K562 (cell line): ENCODE data around the gene GHITM. TPM values are rescaled to one million over a fixed set of nuclear protein-coding genes. Genes with fewer than 3 reads are reported as not detected.

ENCODE experiments used
- ATAC-seq: fragments of 200-7000 bp; cut with Tn5 transposase; 3 replicates; pipeline ENCODE4 v1.9.1; 2020; ENCODE audit warnings: moderate library complexity
- BruUV-seq: library from RNA; stranded (reverse); fragments of 400-500 nt; replicated peaks from 2 replicates; lab custom pipeline; 2021; lab: Mats Ljungman, UMichigan
- CTCF ChIA-PET: fragments of 300-600 bp; formaldehyde crosslinking; extraction: SDS; loops from one replicate; lab custom pipeline; 2021; ENCODE audit warnings: low intra/inter-chr PET ratio; lab: Yijun Ruan, JAX
- POLR2A ChIA-PET: fragments of 300-600, 350-650 bp; sonication (Branson Sonifier 250); formaldehyde crosslinking; extraction: SDS; loops from one replicate; lab custom pipeline; 2021; ENCODE audit warnings: antibody characterized with exemption, inconsistent platforms; lab: Yijun Ruan, JAX
- DNase-seq, 4 experiments: peaks; one replicate each; pipeline versions ENCODE4 v3.0.0 to v3.0.0-alpha.2; 2011 to 2018; ENCODE audit warnings: low spot score in 3 of 4, mixed read lengths in 3 of 4; ENCODE audit errors: extremely low read depth in 1 of 4
- FAIRE-seq: peaks from 2 replicates; lab custom pipeline; 2011; peaks lifted over from hg19 to GRCh38; lab: Jason Lieb, UNC
- H2AFZ ChIP-seq: 2 replicates; pipeline ENCODE4 v1.6.0; 2011; ENCODE audit warnings: low read depth, low read length, control low read depth, inconsistent platforms
- H3K27ac ChIP-seq: fragments of 200-600 bp; 3 replicates; pipeline ENCODE4 v1.8.0; 2011; ENCODE audit warnings: low read depth, mild to moderate bottlenecking, control low read depth, inconsistent platforms, low read length, moderate library complexity, mixed read lengths; ENCODE audit errors: extremely low read depth
- H3K27me3 ChIP-seq, 2 experiments: fragments of 300-600 bp in 1 of 2; 2 replicates in 1 of 2; 3 replicates in 1 of 2; pipeline versions ENCODE4 v1.6.0 to v1.8.0; 2011; ENCODE audit warnings: inconsistent platforms in 2 of 2, low read length in 2 of 2, mild to moderate bottlenecking in 1 of 2, mixed read lengths in 1 of 2, moderate library complexity in 1 of 2; ENCODE audit not compliant: control insufficient read depth in 2 of 2, insufficient read depth in 2 of 2
- H3K36me3 ChIP-seq: fragments of 300-600 bp; 3 replicates; pipeline ENCODE4 v1.8.0; 2011; ENCODE audit warnings: mild to moderate bottlenecking, low read length, inconsistent platforms; ENCODE audit not compliant: control insufficient read depth, insufficient read depth
- H3K4me1 ChIP-seq, 2 experiments: fragments of 200-600 bp in 1 of 2; replicated peaks in 1 of 2; 2 replicates in 1 of 2; 3 replicates in 1 of 2; pipeline versions ENCODE4 v1.5.1 to v1.8.0; 2011; ENCODE audit warnings: inconsistent platforms in 2 of 2, low read length in 2 of 2, mild to moderate bottlenecking in 1 of 2, mixed read lengths in 1 of 2, moderate library complexity in 1 of 2; ENCODE audit not compliant: control insufficient read depth in 2 of 2, insufficient read depth in 2 of 2
- H3K4me2 ChIP-seq: 2 replicates; pipeline ENCODE4 v1.6.1; 2011; ENCODE audit warnings: low read length, control low read depth, inconsistent platforms, mixed read lengths; ENCODE audit not compliant: insufficient read depth
- H3K4me3 ChIP-seq: fragments of 200-600 bp; sonication (generic), shearing (Covaris generic); 2 replicates; pipeline ENCODE4 v1.5.1; 2016; ENCODE audit warnings: control low read depth, inconsistent platforms
- H3K79me2 ChIP-seq: fragments of 200-600 bp; 3 replicates; pipeline ENCODE4 v1.8.0; 2011; ENCODE audit warnings: low read length, inconsistent platforms; ENCODE audit not compliant: control insufficient read depth, insufficient read depth
- H3K9ac ChIP-seq, 2 experiments: 2 replicates each; pipeline versions ENCODE4 v1.6.0 to v1.6.1; 2011; ENCODE audit warnings: low read depth in 2 of 2, low read length in 2 of 2, control low read depth in 1 of 2, inconsistent platforms in 1 of 2, mild to moderate bottlenecking in 1 of 2, mixed read lengths in 1 of 2; ENCODE audit not compliant: insufficient read depth in 1 of 2
- H3K9me1 ChIP-seq: one replicate; pipeline ENCODE4 v1.6.0; 2011; ENCODE audit warnings: inconsistent platforms, mild to moderate bottlenecking, low read length, moderate library complexity; ENCODE audit not compliant: control insufficient read depth, insufficient read depth
- H3K9me3 ChIP-seq: replicated peaks from 2 replicates; pipeline ENCODE4 v1.5.1; 2011; ENCODE audit warnings: low read depth, low read length, inconsistent platforms; ENCODE audit not compliant: control insufficient read depth, insufficient read depth
- H4K20me1 ChIP-seq: replicated peaks from 2 replicates; pipeline ENCODE4 v1.6.1; 2011; ENCODE audit warnings: low read length, inconsistent platforms, mixed read lengths; ENCODE audit not compliant: control insufficient read depth, insufficient read depth
- CBFA2T3 ChIP-seq: fragments of 450-650 bp; IDR thresholded peaks from 2 replicates; pipeline ENCODE4 v1.6.1; 2017
- ESRRA ChIP-seq: fragments of 450-650 bp; IDR thresholded peaks from 2 replicates; pipeline ENCODE4 v1.6.1; 2014; ENCODE audit warnings: low read depth, mild to moderate bottlenecking, moderate library complexity, borderline replicate concordance
- KAT8 ChIP-seq: fragments of 450-650 bp; IDR thresholded peaks from 2 replicates; pipeline ENCODE4 v1.6.1; 2016; ENCODE audit warnings: low read depth, mild to moderate bottlenecking
- MBD1 ChIP-seq: fragments of 250-450 bp; sonication (Bioruptor Pico); IDR thresholded peaks from 2 replicates; pipeline ENCODE4 v1.8.0; 2022; ENCODE audit warnings: inconsistent platforms
- RAD51 ChIP-seq: fragments of 450-650 bp; IDR thresholded peaks from 2 replicates; pipeline ENCODE4 v1.7.1; 2016; ENCODE audit warnings: low read depth, mild to moderate bottlenecking, borderline replicate concordance
- RBM25 ChIP-seq: fragments of 200-400 bp; formaldehyde crosslinking; IDR thresholded peaks from 2 replicates; pipeline ENCODE4 v1.6.1; 2018; ENCODE audit warnings: low read length, low read depth, moderate library complexity; ENCODE audit not compliant: severe bottlenecking
- THAP7 ChIP-seq: fragments of 250-450 bp; sonication (Bioruptor Pico); IDR thresholded peaks from 2 replicates; pipeline ENCODE4 v1.5.0; 2021
- USF1 ChIP-seq: sonication (generic); formaldehyde crosslinking; IDR thresholded peaks from 2 replicates; pipeline ENCODE4 v1.9.0; 2022; ENCODE audit warnings: mild to moderate bottlenecking, missing genetic modification reagents
- USF2 ChIP-seq: sonication (generic); formaldehyde crosslinking; IDR thresholded peaks from 2 replicates; pipeline ENCODE4 v1.5.0; 2020; ENCODE audit warnings: missing genetic modification reagents
- ZNF311 ChIP-seq: fragments of 250-450 bp; sonication (Bioruptor Pico); IDR thresholded peaks from 2 replicates; pipeline ENCODE4 v1.4.0; 2020; ENCODE audit warnings: mild to moderate bottlenecking, moderate library complexity
- WGBS: fragments of 100-300 bp; shearing (Covaris generic); methylation state at CpG from one replicate; pipeline ENCODE4 v1.1.6; 2016; ENCODE audit warnings: low coverage, mixed read lengths; ENCODE audit not compliant: insufficient coverage; ENCODE audit errors: missing lambda C conversion rate; 5-methylcytosine and 5-hydroxymethylcytosine counted together
- in situ Hi-C: fragments of 300-500 bp; cut with MboI; formaldehyde crosslinking; loops from 4 replicates; pipeline ENCODE4 v1.15.0; 2018; ENCODE audit warnings: inconsistent platforms, mixed read lengths
- intact Hi-C: fragments of 100-400 bp; cut with micrococcal nuclease; formaldehyde crosslinking; loops from 2 replicates; pipeline ENCODE4 v1.14.2; 2022
- polyA plus RNA-seq, 8 experiments: library from polyadenylated mRNA; depleted of rRNA in 4 of 8; stranded (reverse) in 5 of 8; unstranded in 3 of 8; fragments of >200 nt; fragmentation: Nextera tagmentation in 2 of 8; fragmentation: Illumina TruSeq in 1 of 8; extraction: Ambion mirVana in 2 of 8; extraction: Trizol in 1 of 8; gene quantifications; 2 replicates each; pipeline versions ENCODE4 v1.2.1 to v1.2.3, GENCODE V29; 2011 to 2014; ENCODE audit warnings: inconsistent platforms in 1 of 8, missing spikeins in 1 of 8
- total RNA-seq, 7 experiments: library from RNA; depleted of rRNA in 6 of 7; stranded (reverse); fragments of >200 nt in 6 of 7; fragmentation: Illumina TruSeq in 2 of 7; extraction: Trizol in 2 of 7; gene quantifications; 2 replicates each; pipeline versions ENCODE4 v1.2.1 to v1.2.3, GENCODE V29; 2011 to 2021; ENCODE audit warnings: low replicate concordance in 1 of 7

GHITM gene
- total and polyA plus RNA-seq, 9 of the 15 experiments (the other 6 are each of a cell fraction or from before 2014, with no cell fraction given): 322 to 1,258 (median 386) TPM

- Histone ChIP-seq H3K27ac (no peak overlapping the region), H3K9me1 (no peaks in the 10 kb centered on the region), H3K27me3 (peaks cover 17 to 20% of the 10 kb centered on the region in 2 experiments; a peak in 4 of 5 replicates), H3K4me2 (no peak overlapping the region), H3K4me1 (no peaks in the 10 kb centered on the region; a peak in 1 of 5 replicates), H3K4me3 (no peak overlapping the region), H2AFZ (no peak overlapping the region), H3K36me3 (no peaks in the 10 kb centered on the region), H4K20me1 (no peaks in the 10 kb centered on the region; the same call in 1 of the 2 replicates), H3K9me3 (no peaks in the 10 kb centered on the region), H3K79me2 (no peaks in the 10 kb centered on the region)
- ATAC-seq (no peak; the same call in 2 of the 3 replicates), FAIRE-seq (no peak), DNase-seq (no peak)
- no TSS peak for BruUV-seq
- ChIA-PET POLR2A (interaction anchor here (0.5 to 1.4 kb wide), 4 partner anchors 16 to 49 kb away, joined by 3 to 6 read pairs (median 4); no protein-coding TSS in a partner anchor), CTCF (no interaction called here)
- intact Hi-C loops (no loop called here), in situ Hi-C loops (no loop called here)
- 2% methylated on average over 9 of the region's 9 CpGs for WGBS
- TF ChIP-seq CBFA2T3: no peak
- 0 out of 2 replicates have a peak, but pooled peaks have one; percentile 46 for TF ChIP-seq ESRRA
- peak; percentile 50 for TF ChIP-seq USF2 (CRISPR knock-in tag)
- TF ChIP-seq USF1 (CRISPR knock-in tag): peak; percentile 48
- no peak for TF ChIP-seq THAP7
- no peak for TF ChIP-seq MBD1 (CRISPR knock-in tag)
- TF ChIP-seq RAD51: peak; percentile 22; the same call in 1 of the 2 replicates
- TF ChIP-seq KAT8: no peak
- no peak for TF ChIP-seq ZNF311
- TF ChIP-seq RBM25: no peak
- TF ChIP-seq, all 486 proteins: peak for 4
- no peak overlapping the region for H3K9ac ChIP-seq
Measured at GRCh38 chr10:84172467-84173356, 33.4 kb downstream of the GHITM start.
